Right renal cortex interstitium (tissue), 3 donors: Measurements from ENCODE around the gene SPDYE6. TPM values are rescaled to one million over a fixed set of nuclear protein-coding genes. Genes with fewer than 3 reads are reported as not detected.
"Not testable (repeated sequence)": the region's sequence is repeated elsewhere in the genome, so short reads cannot be mapped to it uniquely, and the experiment has no call there.

Experiments used
- DNase-seq, 3 donors: peaks; one replicate each; pipeline ENCODE4 v3.0.0-alpha.2; 2013; ENCODE audit warnings: low read depth in 3 of 3, low spot score in 2 of 3
- polyA plus RNA-seq, 3 donors: library from polyadenylated mRNA; unstranded; fragments of 120-200 nt; gene quantifications; one replicate each; pipeline ENCODE4 v1.2.1, GENCODE V29; 2013; ENCODE audit not compliant: insufficient read length in 3 of 3

Gene SPDYE6
- polyA plus RNA-seq, 3 donors, result 1.3 to 2.4 (median 2.2) TPM

DNA sequence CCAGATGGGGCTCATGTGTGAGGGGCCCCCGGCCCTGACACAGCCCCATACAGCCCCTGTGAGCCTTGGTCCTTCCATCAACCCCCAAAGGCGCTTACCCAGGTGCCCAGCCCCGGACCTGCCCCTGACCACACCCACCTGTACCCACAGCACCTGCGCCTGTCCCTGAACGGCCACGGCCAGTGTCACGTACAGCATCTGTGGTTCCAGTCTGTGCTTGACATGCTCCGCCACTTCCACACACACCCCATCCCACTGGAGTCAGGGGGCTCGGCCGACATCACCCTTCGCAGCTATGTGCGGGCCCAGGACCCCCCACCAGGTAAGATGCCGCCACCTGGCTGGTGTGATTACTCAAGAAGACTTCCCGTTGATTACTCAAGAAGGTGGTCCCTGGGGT, 36.1 kb downstream of the SPDYE6 start:
- no peak for DNase-seq

DNA sequence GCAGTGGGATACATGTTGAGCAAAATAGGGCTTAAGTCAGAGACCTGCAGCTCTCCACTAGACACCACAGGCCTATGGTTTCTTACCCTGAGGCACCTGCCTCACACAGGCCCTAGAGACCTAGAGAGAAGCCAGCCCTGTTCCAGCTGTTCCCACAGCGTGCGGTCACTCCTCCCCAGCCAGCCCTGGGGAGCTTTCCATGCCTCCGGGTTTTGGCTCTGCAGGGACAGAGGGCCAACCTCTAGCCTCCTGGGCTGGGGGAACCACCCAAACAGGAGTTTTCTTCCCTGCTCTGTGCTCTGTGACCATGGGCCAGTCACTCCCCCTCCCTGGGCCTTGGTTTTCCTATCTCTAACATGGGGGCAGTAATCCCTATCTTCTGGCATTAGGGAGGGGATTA, 36.6 kb downstream of the SPDYE6 start:
- DNase-seq, result no peak

- DNase-seq, result no peak
Measured at GRCh38 chr7:102318482-102318971, 37.7 kb downstream of the SPDYE6 start.

DNA sequence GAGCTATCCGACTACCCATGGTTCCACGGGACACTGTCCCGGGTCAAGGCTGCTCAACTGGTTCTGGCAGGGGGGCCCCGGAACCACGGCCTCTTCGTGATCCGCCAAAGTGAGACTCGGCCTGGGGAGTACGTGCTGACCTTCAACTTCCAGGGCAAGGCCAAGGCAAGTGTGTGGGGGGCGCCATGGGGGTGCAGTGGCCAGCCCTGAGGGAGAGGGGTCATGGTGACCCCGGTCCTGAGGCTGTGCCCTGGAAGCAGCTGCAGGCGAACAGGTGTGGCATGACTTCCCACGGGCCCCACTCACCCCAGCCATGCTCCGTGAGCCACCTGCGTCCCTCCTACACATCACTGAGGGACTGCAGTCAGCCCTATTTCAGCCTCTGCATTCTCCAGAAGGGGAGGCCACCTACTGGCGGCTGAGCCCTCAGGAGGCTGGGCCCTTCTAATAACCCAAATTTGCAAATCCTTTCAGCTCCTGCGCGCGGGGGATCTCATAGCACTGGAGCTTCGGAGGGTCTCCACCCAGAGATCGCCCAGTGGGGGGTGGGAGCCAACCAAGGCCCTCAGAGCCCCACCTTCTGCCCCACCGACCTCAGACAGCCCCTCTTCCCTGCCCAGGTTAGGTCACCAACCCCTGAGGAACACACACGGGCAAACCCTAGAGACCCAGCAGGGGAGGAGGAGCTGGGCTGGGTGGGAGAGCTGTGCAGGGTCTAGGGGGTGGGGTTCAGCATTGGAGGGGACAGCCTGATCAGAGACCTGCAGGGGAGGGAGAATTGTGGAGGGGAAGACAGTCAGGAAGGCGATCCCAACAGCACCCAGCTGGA, 38.8 kb downstream of the SPDYE6 start:
- no peak for DNase-seq

GRCh38 chr7:102313997-102314780, 42.1 kb downstream of the SPDYE6 start:
- no peak for DNase-seq

DNA sequence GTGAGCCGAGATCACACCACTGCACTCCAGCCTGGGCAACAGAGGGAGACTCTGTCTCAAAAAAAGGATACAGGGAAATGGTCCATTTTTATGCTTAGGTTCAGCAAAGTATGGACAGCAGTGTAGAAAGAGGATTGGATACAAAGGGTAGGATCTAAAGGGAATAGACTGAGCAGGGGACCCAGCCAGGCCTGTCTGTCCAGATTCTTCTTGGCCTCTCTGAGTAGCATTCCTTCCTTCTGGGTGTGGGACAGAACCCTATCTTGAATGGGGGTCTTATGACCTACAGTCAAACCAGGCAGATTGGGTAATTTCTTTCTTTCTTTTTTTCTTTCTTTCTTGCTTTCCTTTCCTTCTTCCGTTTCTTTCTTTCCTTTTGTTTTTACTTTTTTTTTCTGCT, 43.9 kb downstream of the SPDYE6 start:
- DNase-seq, result no peak

DNA sequence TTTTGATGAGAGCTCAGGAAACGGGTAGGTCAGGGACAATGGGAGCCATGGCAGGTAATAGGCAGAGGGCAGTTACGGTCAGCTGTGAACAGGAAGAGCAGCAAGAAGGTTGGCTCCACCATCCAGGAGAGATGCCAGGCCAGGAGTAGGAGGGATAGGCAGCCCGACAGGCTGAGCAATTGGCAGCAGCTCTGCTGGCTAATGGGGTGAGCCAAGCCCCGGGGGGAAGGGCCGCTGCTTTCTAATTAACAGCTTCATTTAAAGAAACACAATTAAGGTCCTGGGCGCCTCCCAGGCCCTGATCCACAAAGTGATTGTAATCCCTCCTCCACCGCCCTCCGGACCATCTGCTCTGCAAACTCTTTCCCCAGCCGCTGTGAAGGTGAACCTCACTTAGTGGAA, 45.8 kb downstream of the SPDYE6 start:
- no peak for DNase-seq

- peak in 1 of 3 donors; percentile 47 for DNase-seq
Measured at GRCh38 chr7:102306916-102307677, 49.1 kb downstream of the SPDYE6 start.

DNA sequence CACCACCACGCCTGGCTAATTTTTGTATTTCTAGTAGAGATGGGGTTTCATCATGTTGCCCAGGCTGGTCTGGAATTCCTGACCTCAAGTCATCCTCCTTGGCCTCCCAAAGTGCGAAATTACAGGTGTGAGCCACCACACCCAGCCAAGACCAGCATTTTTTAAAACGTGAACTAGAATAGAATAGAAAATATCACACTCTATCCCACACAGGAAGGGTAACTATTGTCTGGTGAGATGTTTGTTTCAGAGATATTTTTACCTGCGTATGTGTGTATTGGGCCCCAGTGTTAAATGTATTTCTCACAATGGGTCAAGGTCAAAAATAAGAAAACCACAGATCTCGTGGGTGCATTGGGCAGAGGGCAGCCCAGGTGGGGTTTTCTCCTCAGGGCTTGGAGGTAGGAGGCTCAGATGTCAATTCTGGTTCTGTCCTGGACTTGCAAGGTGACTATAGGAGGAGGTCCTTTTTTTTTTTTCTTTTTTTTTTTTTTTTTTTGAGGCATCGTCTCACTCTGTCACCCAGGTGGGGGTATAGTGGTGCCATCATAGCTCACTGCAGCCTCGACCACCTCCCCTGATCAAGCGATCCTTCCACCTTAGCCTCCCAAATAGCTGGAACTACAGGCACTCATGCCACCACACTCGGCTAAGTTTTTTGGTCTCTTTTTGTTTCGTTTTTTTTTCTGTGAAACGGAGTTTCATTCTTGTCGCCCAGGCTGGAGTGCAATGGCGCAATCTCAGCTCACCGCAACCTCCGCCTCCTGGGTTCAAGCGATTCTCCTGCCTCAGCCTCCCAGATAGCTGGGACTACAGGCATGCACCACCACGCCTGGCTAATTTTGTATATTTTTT, 50.6 kb downstream of the SPDYE6 start:
- DNase-seq, result no peak

DNA sequence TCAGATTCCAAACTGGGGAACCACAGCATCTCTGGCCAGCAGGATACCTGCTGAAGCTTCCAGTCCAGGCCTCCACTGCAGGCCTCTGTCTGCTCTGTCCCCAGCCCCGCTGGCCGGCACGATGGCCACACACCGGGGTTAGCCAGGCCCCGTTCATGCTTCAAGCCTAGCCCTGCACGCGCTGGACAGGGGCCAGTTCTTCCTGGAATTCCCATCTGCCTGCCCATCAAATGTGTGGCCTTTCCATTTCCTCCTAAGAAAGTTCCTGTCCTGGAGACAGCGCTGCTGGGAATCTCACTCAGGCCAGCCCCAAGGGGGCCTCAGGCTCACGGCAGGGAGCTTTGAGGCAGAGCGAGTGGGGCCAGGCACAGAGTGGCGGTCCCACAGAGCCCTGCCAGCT, 51.6 kb downstream of the SPDYE6 start:
- no peak for DNase-seq

DNA sequence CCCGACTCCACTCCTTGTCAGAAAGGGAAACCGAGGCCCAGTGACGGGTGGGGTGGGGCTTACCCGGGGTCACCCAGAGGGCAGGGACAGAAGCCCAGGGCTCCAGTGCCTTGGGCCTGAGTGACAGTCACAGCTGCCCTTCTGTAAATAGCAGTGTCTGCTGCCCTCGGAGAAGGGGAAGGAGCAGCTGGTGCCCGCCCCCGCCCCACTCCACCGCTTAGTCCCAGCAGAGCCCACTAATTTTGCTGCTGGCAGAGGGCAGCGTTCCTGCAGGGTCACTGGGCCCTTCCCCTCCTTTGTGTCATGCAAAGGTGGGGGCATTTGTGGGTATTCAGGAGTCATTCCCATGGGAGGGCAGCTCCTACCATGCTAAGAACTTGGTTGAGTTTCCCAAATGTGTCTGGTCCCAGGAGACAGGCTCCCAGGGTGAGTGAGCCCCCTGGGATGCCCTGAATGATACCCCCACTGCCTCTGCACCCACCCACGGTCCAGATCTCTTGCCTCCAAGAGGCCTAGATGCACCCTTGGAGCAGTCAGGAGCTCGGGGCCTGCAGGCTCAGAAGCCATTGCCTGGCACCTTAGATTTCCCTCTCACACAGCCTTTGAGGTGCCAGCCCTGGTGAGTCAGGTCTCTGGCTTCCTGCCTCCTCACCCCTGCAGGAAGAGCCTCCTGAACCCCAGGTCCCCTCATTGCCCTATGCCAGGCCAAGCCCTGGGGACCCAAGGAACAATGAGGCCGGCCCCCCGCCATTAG, 52.4 kb downstream of the SPDYE6 start:
- DNase-seq, result no peak

- no peak for DNase-seq
Measured at GRCh38 chr7:102302025-102302424, 54.2 kb downstream of the SPDYE6 start.

- not testable (repeated sequence) for DNase-seq
Measured at GRCh38 chr7:102301367-102301766, 54.9 kb downstream of the SPDYE6 start.

GRCh38 chr7:102300643-102301221, 55.5 kb downstream of the SPDYE6 start:
- DNase-seq, result no peak

DNA sequence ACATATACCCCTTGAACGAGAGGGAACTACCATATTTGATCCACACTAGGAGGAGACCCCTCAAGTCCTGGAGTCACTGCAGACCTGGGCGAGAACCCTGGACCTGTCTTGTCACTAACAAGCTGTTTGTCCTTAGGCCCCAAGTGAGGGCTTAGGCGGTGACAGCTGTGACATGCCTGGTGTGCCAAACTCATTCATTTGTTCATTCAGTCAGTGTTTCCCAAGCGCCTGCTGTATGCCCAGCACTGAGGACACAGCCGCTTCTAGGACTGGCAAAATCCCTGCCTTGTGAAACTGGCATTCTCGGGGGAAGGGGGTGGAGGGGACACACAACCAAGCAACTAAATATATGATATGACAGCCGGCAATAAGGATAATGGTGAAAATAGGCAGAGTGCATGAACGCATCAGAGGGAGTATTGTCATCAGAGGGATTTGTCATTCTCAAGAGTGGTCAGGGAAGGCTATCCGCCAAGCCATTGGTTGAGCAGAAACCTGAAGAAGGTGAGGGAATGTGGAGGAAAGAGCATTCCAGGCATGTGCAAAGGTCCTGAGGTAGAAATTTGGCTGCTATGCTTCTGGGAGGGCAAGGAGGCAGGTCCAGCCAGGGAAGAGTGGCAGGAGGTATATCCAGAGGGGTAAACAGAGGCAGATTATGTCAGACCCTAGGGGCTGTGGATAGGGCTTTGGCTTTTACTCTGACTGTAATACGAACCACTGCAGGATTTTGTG, 58.6 kb downstream of the SPDYE6 start:
- no peak for DNase-seq

DNA sequence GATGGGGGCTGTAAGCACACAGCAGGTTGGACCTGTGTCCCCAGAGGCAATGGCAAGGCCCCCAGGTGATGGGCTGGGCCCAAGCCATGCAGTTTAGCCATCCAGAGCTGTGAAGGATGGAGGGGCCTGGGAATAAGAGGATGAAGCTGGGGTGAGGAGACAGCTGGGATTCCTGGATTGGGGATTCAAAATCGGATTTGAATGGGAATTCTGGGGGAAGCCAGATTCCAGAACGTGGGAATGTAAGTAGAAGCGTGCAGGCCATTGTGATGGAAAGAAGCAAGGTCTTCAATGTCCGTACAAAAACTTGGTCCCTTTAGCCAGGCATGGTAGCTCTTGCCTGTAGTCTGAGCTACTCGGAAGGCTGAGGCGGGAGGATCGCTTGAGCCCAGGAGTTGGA, 59.7 kb downstream of the SPDYE6 start:
- no peak for DNase-seq

DNA sequence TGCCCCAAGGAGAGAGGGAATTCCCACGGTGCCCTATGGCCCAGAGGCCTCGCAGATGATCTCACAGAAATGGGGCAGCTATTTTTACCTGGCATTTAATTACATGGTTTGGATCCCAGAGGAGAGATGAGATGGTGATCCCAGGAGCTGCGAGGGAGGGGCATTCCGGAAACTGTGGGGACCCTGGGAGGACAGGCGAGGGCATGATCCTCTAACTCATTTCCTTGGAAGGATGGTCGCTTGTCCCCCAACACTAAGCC, 60.1 kb downstream of the SPDYE6 start:
- no peak for DNase-seq
